ENCODE data around the gene VSTM4.

- TF ChIP-seq EZH2 (IDR thresholded peaks at IDR 0.05; ENCODE audit: borderline replicate concordance, low read depth, low read length, severe bottlenecking) = no peak
- TF ChIP-seq CTCF (IDR thresholded peaks at IDR 0.05; ENCODE audit: borderline replicate concordance, extremely low read depth, low read length, poor library complexity, severe bottlenecking) = no peak
Measured at GRCh38 chr10:49153115-49153514, 37.8 kb upstream of the VSTM4 start.

Measured in DND-41 (cell line).